Activated CD4-positive, alpha-beta T cell treated with anti-CD3 and anti-CD28 coated beads, Interleukin-2, amount 50 U/mL, for 48 hours (primary cell): ENCODE results near the gene CEP350.

Source experiments
- DNase-seq, 2 experiments: peaks; one replicate each; pipeline ENCODE4 v3.0.0-alpha.2; 2020

Gene CEP350

DNA sequence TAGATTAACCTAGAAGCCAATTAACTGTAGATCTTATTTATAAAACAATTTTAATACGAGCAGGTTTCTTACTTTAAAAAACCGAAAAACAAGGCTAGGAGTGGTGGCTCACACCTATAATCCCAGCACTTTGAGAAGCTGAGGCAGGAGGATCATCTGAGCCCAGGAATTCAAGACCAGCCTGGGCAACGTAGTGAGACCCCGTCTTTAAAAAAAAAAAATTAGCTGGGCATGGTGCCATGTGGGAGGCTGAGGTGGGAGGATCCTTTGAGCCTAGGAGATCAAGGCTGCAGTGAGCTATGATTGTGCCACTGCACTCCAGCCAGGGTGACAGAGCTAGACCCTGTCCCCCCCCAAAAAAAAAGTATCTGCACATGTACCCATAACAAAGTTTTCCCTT is 110.8 kb downstream of the CEP350 start:
- no peak for DNase-seq

DNA sequence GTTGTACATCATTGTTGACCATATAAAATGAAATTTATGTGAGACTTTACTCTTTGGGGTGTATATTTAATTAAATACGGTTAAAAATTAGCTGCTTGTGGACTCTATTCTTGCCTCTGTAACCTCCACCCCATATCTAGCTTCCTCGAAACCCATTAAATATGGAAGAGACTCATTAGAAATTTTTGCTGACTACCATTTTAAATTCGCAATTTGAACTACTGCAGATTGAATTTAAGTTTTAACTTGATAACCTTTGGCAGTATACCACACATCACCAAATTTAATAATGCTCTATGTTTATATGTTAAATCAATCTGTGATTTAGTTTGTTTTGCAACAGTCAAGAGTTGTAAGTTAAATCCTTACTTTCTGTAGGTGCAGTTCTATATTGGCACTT is 111.5 kb downstream of the CEP350 start:
- DNase-seq = no peak

DNA sequence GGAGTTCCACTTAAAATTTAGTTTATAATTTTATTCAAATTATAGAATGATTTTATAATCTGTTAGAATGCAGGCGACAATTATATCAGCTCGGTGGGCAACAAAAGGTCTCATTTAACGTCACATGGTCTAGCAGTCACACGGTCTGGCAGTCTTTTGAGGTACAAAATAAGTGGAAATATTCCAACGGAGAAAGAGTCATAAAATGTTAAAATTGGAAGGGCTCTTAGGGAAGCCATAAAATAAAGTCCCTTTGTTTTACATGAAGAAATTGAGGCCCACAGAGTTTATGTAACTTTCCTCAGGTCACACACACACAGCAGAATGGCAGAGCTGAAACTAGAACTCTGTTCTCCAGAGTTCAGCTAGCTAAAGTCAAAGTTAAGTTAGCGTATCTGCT is 115.7 kb downstream of the CEP350 start:
- DNase-seq = no peak

DNA sequence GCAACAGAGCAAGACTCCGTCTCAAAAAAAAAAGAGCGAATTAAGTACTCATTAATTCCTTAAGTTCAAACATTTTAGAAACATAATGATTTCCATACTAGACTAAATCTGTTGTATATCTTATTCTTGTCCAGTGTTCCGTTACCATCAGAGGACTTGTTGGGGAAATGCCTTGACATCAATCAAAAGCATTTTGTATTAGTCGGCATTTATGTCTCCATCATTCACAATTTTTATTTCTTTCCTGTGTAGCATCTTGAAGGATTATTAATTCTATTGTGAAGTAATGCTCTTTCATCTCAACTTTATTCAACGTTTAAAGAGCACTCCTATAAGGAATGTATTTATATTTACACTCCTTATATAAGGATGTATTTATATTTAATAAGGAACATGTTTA is 117.1 kb downstream of the CEP350 start:
- no peak for DNase-seq

DNA sequence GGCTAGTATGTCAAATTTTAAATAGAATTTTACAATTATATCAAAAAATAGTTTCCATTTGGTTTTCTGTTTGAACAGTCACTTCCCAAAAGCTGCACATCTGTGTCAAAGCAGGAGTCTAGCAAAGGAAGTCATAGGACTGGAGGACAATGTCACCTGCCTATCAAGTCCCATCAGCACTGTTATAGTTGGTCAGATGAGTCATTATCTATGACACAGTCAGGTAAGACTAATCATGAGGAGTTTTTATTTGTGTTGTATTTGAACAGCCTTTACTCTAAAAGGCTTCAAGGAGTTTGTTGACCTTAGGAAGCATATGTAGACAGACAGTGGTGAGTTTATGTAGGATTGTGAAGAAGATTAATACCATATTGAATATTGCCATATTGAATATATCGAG is 125.8 kb downstream of the CEP350 start:
- DNase-seq = no peak

DNA sequence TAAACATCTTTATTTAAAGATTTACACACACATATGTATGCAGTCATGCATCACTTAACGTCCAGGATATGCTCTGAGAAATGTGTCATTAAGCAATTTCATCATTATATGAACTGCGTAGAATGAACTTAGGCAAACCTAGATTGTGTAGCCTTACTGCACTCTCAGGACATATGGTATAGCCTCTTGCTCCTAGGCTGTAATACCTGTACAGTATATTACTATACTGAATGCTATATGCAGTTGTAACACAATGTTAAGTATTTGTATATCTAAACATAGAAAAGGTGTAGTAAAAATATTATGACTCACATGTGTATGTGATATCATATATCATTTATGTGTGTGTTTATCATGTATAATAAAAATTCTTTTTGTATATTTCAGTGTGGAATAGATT is 126.9 kb downstream of the CEP350 start:
- DNase-seq = no peak

DNA sequence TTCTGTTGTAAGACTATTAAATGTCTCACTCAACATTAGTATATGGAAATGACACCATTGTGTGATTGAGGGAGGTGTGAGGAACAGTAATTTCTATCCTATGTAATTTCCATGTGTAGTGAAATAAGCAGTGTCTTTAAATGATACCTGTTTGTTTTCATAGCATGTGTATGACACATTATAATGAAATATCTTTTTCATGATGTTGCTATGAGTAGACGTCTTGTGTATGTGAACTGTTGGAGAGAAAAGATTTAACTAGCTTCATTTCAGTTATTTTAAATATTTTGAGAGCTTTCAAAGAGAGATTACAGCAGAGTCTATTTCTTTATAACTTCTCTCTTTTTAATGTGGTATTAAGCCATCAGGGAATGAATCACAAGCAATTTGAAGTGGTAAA is 128.6 kb downstream of the CEP350 start:
- no peak for DNase-seq

DNA sequence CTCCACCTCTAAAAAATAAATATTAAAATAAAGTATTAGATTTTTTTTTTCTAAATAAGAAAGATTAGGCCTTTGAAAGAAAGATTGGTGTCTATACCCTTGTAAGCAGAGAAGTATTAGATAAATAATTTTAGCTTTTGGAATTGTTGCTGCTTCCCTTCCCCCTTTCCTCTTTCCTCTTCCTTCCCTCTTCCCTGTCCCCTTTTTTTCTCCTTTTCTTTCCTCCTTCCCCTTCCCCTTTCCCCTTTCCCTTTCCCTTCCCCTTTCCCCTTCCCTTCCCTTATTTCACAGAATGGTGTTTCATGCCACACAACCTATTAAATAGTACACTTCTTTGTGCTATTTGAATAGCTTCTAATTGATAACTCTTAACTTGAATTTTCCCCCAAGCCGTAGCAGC is 130.3 kb downstream of the CEP350 start:
- no peak for DNase-seq

DNA sequence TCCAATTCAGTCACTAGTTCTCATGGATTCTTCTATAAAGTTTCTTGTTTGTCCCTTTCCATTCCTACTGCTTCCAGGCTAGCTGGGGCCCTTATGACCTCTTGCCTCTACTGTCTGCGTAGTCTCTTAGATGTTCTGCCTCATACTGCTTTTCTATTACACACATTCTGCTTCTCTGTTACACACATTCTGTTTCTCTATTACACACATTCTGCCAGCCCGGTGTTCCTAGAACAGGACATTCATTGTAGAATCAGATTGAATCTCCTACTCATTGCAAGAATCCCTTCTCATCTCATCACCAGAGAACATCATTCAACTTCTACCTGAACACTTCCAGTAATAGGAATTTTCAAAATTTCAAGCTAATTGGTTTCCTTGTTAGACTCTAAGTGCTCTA is 130.7 kb downstream of the CEP350 start:
- no peak for DNase-seq

DNA sequence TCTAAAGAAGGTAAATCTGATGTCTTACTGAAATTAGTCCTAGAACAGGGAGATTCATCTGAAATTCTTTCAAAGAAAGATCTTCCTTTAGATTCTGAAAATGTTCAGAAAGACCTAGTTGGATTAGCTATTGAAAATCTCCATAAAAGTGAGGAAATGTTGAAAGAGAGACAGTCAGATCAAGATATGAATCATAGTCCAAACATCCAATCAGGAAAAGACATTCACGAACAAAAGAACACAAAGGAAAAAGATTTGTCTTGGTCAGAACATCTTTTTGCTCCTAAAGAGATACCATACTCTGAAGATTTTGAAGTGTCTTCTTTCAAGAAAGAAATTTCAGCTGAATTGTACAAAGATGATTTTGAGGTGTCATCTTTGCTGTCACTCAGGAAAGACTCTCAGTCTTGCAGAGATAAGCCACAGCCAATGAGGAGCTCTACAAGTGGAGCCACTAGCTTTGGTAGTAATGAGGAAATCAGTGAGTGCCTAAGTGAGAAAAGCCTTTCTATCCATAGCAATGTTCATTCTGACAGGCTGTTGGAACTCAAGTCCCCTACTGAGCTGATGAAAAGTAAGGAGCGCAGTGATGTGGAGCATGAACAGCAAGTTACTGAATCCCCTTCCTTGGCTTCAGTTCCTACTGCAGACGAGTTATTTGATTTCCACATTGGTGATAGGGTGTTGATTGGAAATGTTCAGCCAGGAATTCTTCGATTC is 138.5 kb downstream of the CEP350 start:
- DNase-seq = no peak

DNA sequence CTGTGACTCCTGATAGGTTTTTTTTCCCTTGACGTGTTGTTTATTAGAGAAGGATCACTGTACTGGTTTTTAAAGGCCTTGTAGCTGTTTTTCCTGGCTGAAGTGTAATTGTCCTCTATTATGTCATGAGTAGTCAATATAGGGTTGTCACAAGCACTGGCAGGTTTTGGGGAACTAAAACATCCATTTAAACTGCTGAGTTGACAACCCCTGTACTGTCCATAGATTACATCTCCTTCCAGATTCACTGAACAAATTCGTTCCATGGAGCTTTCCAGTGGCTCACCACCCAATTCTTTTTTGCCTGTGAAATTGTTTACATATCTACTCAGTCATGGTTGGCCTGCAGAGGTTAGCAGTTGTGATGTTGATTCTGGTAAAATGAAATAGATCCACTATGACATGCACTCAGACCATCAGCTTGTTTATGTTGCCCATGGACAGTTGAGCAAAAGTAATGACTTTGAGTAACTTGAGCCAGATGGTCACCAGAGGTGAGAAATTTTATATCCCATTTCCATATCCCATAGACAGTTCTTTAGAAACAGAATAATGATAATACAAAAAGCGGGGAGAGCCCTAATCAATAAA is 140.2 kb downstream of the CEP350 start:
- no peak for DNase-seq

DNA sequence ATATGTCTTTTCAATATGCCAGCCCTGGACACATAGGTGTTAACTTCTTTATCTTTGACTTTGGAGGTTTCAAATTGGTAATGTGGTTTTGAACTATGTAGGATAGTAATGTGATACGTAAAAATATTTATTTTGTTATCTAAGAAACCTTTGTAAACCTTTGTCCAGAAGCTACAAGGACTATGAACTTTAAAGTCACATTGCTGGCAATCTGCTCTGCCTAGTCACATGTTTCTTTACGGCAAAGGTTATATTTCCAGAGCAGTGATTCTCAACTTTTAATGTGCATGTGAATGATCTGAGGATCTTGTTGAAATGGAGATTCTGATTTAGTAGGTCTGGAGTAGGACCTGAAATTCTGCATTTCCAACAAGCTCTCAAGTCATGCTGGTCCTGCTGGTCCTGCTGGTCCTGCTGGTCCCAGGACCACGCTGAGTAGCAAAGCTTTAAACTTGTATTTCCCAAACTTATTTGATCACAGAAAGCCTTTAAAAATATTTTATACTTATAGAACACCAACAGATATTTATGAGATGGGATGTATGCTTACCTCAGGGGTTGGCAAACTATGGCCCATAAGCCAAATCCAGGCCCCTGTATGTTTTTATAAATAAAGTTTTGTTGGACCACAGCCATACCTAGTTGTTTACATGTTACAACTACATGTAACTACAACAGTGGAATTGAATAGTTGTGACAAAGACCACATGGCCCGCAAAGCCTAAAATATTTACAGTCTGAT is 142.1 kb downstream of the CEP350 start:
- no peak for DNase-seq

DNA sequence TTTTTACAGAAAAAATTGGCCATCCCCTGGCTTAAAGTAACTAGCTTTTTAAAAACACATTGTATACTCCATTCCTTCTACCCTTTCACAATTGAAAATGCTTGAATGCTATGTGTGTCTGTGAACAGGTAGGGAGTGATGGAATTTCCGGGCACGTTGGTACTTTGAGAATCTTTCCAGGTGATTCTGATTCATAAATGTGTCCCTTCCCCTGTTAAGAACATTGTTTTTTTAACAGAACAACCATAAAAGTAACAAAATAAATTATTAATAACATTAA is 142.7 kb downstream of the CEP350 start:
- DNase-seq = no peak

DNA sequence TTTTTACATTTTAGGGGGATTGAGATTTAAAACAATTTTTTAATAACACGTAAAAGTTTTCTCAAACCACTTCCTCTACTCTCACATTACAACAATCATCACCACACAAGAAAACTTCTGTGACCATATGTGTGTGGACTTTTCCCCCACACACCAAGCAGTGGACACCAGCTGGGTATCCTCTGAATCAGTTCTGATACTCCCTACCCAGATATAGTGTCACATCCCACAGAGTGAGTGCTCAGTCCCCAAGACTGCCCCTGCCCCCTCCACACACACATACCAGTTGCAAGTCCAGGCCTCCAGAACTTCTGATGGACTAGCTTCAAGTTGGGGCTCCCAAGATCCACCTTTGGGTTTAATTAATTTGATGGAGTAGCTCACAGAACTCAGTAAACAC is 146.8 kb downstream of the CEP350 start:
- no peak for DNase-seq

DNA sequence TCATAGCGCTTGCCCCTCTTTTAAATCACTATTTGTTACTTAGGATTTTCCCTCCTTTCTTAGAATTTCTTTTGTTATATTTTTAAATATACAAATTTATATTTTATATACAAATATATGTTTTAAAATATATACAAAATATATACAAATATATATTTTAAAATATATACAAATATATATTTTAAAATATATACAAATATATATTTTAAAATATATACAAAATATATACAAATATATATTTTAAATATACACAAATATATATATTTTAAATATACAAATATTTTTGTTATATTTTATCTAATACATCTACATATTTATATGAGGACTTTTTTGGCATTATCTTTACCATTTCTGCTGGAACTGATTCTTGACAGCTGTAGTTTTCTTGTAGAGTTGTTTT is 149.2 kb downstream of the CEP350 start:
- DNase-seq = no peak

DNA sequence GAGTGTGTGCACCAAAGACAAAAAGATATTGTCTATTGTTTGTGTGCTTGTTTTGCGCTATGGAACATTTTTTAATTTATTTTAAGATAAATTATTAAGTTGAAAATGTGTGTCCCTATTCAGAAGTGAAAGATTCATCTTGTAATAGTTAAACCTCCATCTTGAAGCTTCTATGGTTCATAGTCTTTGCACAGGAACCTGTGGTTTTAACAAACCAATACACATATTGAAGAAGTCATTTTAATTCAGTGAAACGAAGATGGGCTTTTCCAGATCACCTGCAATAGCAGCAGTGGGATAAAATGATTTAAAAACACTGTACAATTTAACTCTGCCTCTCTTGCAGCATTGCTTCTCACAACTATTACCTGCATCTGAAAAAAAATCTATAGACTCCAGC is 157.5 kb downstream of the CEP350 start:
- no peak for DNase-seq

DNA sequence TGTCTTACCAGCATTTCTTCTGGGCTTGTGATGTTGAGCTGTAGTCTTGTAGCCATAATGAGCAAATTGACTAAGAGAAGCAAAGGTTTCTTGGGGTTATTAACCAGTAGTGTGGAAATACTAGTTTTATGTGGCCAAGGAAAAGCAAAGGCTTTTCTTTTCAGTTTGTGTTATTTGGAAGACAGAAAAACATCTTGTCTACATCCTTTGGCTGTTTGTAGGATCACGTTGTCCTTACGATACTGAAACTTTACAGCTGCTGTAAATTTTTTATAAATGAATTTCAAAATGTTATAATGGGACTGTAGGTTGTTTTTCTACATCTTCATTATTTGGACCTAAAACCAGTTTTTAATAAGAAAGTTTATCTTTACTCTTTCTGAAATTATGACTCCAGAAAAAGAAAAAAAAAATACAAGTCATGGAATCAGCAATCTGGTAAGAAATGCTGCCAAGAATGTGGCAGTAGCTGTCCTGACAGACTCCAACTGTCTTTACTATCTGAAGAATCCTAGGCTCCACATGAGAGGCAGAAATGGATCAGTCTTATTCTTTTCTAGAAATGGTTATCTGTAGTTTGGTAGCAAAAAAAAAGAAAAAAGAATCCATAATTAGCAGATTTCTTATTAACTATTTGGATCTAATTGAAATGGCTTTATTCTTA is 158.5 kb downstream of the CEP350 start:
- no peak for DNase-seq

DNA sequence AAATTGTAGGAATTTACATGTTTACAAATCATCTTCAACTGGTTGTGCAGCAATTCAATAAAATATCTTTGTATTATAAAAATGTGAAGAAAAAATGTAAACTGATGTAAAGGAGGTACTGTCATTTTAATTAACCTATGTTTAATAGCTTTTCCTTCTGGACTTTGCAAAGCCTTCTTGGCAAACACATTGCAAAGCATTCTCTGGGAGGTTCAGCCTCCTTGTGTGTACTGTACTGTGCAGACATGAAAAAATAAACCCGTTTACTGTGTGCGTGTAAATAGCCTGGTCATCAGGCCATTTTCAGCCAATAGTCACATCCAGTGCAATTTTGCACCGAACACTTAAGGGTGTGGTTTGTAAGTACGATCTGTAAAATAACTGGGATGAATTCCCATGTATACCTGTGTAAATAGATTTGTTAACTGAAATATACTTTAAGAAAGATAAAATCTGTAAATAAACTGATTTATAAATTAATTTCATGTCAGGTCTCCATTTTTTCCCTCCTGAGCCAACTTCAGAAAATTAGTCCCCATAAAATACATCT is 159.9 kb downstream of the CEP350 start:
- no peak for DNase-seq

DNA sequence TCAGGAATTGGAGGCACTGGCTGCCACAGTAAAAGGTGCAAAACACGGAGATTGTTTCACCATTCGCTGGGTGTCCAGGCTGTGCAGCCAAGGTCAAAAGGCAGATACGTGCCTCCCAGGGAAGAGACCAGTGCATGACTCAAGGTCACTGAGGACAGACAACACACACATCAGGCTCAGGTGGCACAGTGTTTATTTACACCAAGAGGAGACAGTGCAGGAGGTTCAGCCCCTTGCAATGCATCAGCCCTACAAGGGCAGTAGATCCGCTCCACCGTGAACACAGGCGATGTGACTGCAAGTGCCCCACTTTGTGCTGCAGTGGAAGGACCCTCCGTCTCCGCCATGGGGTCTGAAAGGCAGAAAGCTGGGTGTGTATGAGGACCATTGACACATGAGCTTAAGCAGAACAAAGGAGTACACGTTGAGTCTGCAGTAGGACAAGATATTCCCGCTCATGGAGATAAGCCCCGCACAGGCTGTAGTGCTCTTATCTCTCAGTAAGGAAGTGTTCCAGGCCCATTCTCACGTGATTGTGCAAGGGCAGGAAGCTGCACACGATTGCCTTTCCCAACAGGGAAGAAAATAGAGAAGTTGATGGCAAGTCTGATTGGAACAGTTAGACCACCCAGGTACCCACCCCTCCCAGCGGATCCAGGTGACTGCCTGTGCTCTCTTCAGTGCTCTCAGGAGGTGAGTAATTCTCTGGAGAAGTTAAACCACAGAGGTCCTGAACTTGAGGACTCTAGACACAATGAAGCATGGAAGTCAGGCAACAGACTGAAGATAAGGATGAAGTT is 162.6 kb downstream of the CEP350 start:
- DNase-seq = no peak

DNA sequence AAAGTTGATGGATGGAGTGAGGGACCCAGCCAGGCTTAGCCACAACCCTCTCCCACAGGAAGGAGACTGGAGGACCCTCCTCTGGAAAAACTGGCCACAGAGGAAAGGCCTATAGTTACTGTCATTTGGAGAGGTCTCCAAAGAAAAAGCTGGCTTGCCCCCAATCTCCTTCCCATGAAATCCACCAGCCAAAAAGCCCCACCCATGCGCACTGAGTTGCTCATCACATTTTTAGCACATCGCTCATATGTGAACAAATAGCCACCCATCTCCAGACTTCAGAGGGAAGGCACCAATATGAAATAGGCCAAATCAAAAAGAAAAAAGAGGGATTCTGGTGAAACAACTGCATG is 163.1 kb downstream of the CEP350 start:
- DNase-seq = no peak

DNA sequence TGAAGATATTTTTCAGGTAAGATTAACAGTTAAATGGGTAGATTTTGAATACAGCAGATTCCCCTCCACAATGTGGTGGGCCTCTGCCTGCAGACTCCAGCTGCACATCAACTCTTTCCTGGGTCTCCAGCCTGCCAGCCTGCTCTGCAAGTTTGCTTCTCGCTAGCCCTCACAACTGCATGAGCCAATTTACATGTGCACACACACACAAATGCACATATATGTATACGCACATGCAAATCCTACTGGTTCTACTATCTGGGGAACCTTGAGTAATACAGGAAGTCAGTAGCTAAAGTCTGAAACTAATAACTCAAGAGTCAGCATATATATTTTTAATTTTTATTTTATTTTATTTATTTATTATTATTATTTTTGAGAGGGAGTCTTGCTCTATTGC is 165.2 kb downstream of the CEP350 start:
- DNase-seq = no peak

DNA sequence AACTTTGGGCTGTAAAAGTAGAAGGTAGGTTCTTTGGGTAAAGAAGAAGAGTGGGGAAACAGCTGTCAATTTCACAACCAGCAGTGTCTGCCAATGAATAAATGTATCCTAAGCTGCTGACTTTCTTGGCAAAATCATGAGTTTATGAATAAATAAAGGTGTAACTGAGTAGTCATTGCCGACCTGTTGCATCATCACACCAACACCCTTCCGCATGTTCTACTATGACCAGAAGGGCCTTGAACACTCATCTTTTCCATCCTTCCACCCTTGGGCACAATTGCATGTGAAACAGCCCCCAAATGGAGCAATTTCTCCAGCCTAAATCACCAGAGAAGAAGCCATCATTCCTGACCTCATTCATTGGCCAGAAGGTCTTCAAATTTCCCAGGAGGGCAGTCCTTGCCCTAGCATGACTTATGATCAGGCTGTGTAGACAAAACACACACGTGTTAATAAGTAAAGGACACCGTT is 168.9 kb downstream of the CEP350 start:
- no peak for DNase-seq

DNA sequence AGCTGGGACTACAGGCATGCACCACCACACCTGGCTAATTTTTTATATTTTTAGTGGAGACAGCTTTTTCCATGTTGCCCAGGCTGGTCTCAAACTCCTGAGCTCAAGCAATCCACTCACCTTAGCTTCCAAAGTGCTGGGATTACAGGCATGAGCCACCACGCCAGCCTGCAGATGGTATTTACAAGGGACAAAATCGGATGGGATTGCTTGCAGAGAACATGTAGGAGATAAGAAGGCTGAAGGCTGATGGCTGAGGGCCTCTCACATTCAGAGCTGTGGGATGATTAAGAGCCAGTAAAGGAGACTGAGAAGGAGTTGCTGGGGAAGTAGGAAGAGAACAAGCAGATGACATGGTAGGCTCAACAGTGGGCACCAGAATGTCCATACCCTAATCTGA is 176.0 kb downstream of the CEP350 start:
- no peak for DNase-seq
